Astrocyte (in vitro differentiated cells and primary cell): ENCODE results near the gene NOA1. TPM values are rescaled to one million over a fixed set of nuclear protein-coding genes. Genes with fewer than 3 reads are reported as not detected.
A peak's percentile ranks its signal among the peaks of the same experiment; 100 is the strongest.

Source experiments
- DNase-seq: peaks from one replicate; pipeline ENCODE4 v3.0.0-alpha.2; 2010; ENCODE audit warnings: low read depth
- FAIRE-seq: peaks from 2 replicates; lab custom pipeline; 2011; peaks lifted over from hg19 to GRCh38; lab: Jason Lieb, UNC
- H2AFZ ChIP-seq: 2 replicates; pipeline ENCODE4 v1.6.0; 2012; ENCODE audit warnings: low read depth, low read length, inconsistent platforms
- H3K27ac ChIP-seq: 2 replicates; pipeline ENCODE4 v1.5.1; 2011; ENCODE audit warnings: low read depth, low read length, inconsistent platforms
- H3K27me3 ChIP-seq: 2 replicates; pipeline ENCODE4 v1.6.0; 2011; ENCODE audit warnings: low read length, inconsistent platforms; ENCODE audit not compliant: insufficient read depth
- H3K36me3 ChIP-seq: 2 replicates; pipeline ENCODE4 v1.5.1; 2011; ENCODE audit warnings: low read length, inconsistent platforms; ENCODE audit not compliant: insufficient read depth
- H3K4me1 ChIP-seq: 2 replicates; pipeline ENCODE4 v1.5.1; 2011; ENCODE audit warnings: low read length, inconsistent platforms; ENCODE audit not compliant: insufficient read depth
- H3K4me2 ChIP-seq: 2 replicates; pipeline ENCODE4 v1.6.0; 2012; ENCODE audit warnings: low read length, inconsistent platforms
- H3K4me3 ChIP-seq: 2 replicates; pipeline ENCODE4 v1.5.1; 2011; ENCODE audit warnings: low read depth, mild to moderate bottlenecking, low read length, inconsistent platforms; ENCODE audit not compliant: insufficient read depth
- H3K79me2 ChIP-seq: 2 replicates; pipeline ENCODE4 v1.6.0; 2012; ENCODE audit warnings: mild to moderate bottlenecking, low read length, inconsistent platforms; ENCODE audit not compliant: insufficient read depth
- H3K9ac ChIP-seq: 2 replicates; pipeline ENCODE4 v1.6.0; 2012; ENCODE audit warnings: mild to moderate bottlenecking, low read length, inconsistent platforms
- H3K9me3 ChIP-seq: 2 replicates; pipeline ENCODE4 v1.5.1; 2012; ENCODE audit warnings: low read depth, mild to moderate bottlenecking, low read length, inconsistent platforms; ENCODE audit not compliant: insufficient read depth
- H4K20me1 ChIP-seq: 2 replicates; pipeline ENCODE4 v1.6.0; 2012; ENCODE audit warnings: low read length, inconsistent platforms; ENCODE audit not compliant: insufficient read depth
- H3K27ac Mint-ChIP-seq: one replicate; pipeline ENCODE4 v1.8.0; 2021; ENCODE audit warnings: mild to moderate bottlenecking, mixed read lengths; ENCODE audit not compliant: unreplicated experiment
- H3K27me3 Mint-ChIP-seq: one replicate; pipeline ENCODE4 v1.8.0; 2021; ENCODE audit warnings: low read depth, mixed read lengths; ENCODE audit not compliant: unreplicated experiment
- H3K36me3 Mint-ChIP-seq: one replicate; pipeline ENCODE4 v1.8.0; 2021; ENCODE audit warnings: low read depth, mixed read lengths; ENCODE audit not compliant: unreplicated experiment
- H3K4me1 Mint-ChIP-seq: one replicate; pipeline ENCODE4 v1.8.0; 2021; ENCODE audit warnings: low read depth, mixed read lengths; ENCODE audit not compliant: unreplicated experiment
- H3K4me3 Mint-ChIP-seq: one replicate; pipeline ENCODE4 v1.8.0; 2021; ENCODE audit warnings: mild to moderate bottlenecking, moderate library complexity, mixed read lengths; ENCODE audit not compliant: unreplicated experiment
- H3K9me3 Mint-ChIP-seq: one replicate; pipeline ENCODE4 v1.8.0; 2021; ENCODE audit warnings: mild to moderate bottlenecking, mixed read lengths; ENCODE audit not compliant: unreplicated experiment
- CTCF ChIP-seq: IDR thresholded peaks from 2 replicates; pipeline ENCODE4 v1.5.1; 2011; ENCODE audit warnings: low read depth, mild to moderate bottlenecking, inconsistent platforms, low read length, moderate library complexity; ENCODE audit not compliant: insufficient read depth
- EZH2 ChIP-seq: IDR thresholded peaks from 2 replicates; pipeline ENCODE4 v1.6.1; 2012; ENCODE audit warnings: mild to moderate bottlenecking, low read length, inconsistent platforms; ENCODE audit not compliant: insufficient read depth
- total RNA-seq: library from RNA; stranded (reverse); gene quantifications from 2 replicates; pipeline ENCODE4 v1.2.1, GENCODE V29; 2021

The NOA1 gene
- total RNA-seq, 1 donor from 2014 or later, result 16.2 TPM

- no peak for DNase-seq
- no peak overlapping the region for H3K4me2 ChIP-seq
- TF ChIP-seq CTCF, result no peak
- TF ChIP-seq EZH2, result no peak
- Mint-ChIP-seq H3K4me3 (no peak overlapping the region), H3K27ac (no peak overlapping the region), H3K9me3 (peaks cover 2% of the 10 kb centered on the region), H3K36me3 (peaks cover 12% of the 10 kb centered on the region), H3K27me3 (no peaks in the 10 kb centered on the region), H3K4me1 (peaks cover 2% of the 10 kb centered on the region)
- no peak overlapping the region for H2AFZ ChIP-seq
- H3K36me3 ChIP-seq, result peaks cover 14% of the 10 kb centered on the region
- H3K4me1 ChIP-seq, result peaks cover 7% of the 10 kb centered on the region
- no peaks in the 10 kb centered on the region for H3K79me2 ChIP-seq
- H3K9me3 ChIP-seq, result no peaks in the 10 kb centered on the region
- H3K4me3 ChIP-seq, result no peak overlapping the region
- H3K27ac ChIP-seq, result no peak overlapping the region
- H3K27me3 ChIP-seq, result no peaks in the 10 kb centered on the region
- no peak for FAIRE-seq
- H4K20me1 ChIP-seq, result no peaks in the 10 kb centered on the region
- no peak overlapping the region for H3K9ac ChIP-seq
These were observed 18.3 kb downstream of the NOA1 start for GRCh38 chr4:56959100-56959499.

GRCh38 chr4:56958111-56958517 lies 19.3 kb downstream of the NOA1 start:
- H3K4me3 ChIP-seq, result peak overlapping the region; percentile 32
- H2AFZ ChIP-seq, result peak overlapping the region; percentile 28
- Mint-ChIP-seq H3K4me3 (no peak overlapping the region), H3K4me1 (peaks cover 2% of the 10 kb centered on the region), H3K9me3 (peaks cover 2% of the 10 kb centered on the region), H3K36me3 (peaks cover 10% of the 10 kb centered on the region), H3K27me3 (no peaks in the 10 kb centered on the region), H3K27ac (no peak overlapping the region)
- peak overlapping the region; percentile 75 for H3K4me2 ChIP-seq
- TF ChIP-seq EZH2 (no peak), CTCF (no peak)
- DNase-seq, result peak; percentile 96
- FAIRE-seq, result peak; percentile 96
- no peaks in the 10 kb centered on the region for H3K9me3 ChIP-seq
- no peaks in the 10 kb centered on the region for H4K20me1 ChIP-seq
- no peaks in the 10 kb centered on the region for H3K27me3 ChIP-seq
- H3K36me3 ChIP-seq, result peaks cover 7% of the 10 kb centered on the region
- H3K4me1 ChIP-seq, result peaks cover 7% of the 10 kb centered on the region
- H3K79me2 ChIP-seq, result no peaks in the 10 kb centered on the region
- peak overlapping the region; percentile 40 for H3K9ac ChIP-seq
- H3K27ac ChIP-seq, result peak overlapping the region; percentile 58

GRCh38 chr4:56953680-56954520 lies 23.5 kb downstream of the NOA1 start:
- no peak overlapping the region for H3K4me2 ChIP-seq
- Mint-ChIP-seq H3K4me3 (no peak overlapping the region), H3K36me3 (no peaks in the 10 kb centered on the region), H3K9me3 (peaks cover 2% of the 10 kb centered on the region), H3K27me3 (no peaks in the 10 kb centered on the region), H3K27ac (no peak overlapping the region), H3K4me1 (peaks cover 2% of the 10 kb centered on the region)
- no peaks in the 10 kb centered on the region for H3K79me2 ChIP-seq
- no peaks in the 10 kb centered on the region for H3K27me3 ChIP-seq
- no peak overlapping the region for H3K4me3 ChIP-seq
- FAIRE-seq, result no peak
- no peak for DNase-seq
- no peak overlapping the region for H2AFZ ChIP-seq
- TF ChIP-seq EZH2 (no peak), CTCF (no peak)
- no peak overlapping the region for H3K27ac ChIP-seq
- H3K9me3 ChIP-seq, result no peaks in the 10 kb centered on the region
- H3K4me1 ChIP-seq, result peaks cover 7% of the 10 kb centered on the region
- H3K9ac ChIP-seq, result no peak overlapping the region
- no peaks in the 10 kb centered on the region for H4K20me1 ChIP-seq
- H3K36me3 ChIP-seq, result no peaks in the 10 kb centered on the region
